BE2C (cell line): ENCODE measurements around the gene LTBP4. TPM values are rescaled to one million over a fixed set of nuclear protein-coding genes. Genes with fewer than 3 reads are reported as not detected.

Experiments
- DNase-seq: peaks from one replicate; pipeline ENCODE4 v3.0.0-alpha.2; 2020
- H3K27me3 ChIP-seq: fragments of 250-450 bp; sonication (Bioruptor Pico); 2 replicates; pipeline ENCODE4 v1.5.1; 2020; ENCODE audit warnings: mild to moderate bottlenecking
- H3K36me3 ChIP-seq: fragments of 250-450 bp; sonication (Bioruptor Pico); 2 replicates; pipeline ENCODE4 v1.5.1; 2020; ENCODE audit warnings: mild to moderate bottlenecking
- H3K4me1 ChIP-seq: fragments of 250-450 bp; sonication (Bioruptor Pico); 2 replicates; pipeline ENCODE4 v1.5.1; 2020
- H3K4me3 ChIP-seq: 2 replicates; pipeline ENCODE4 v1.5.1; 2011; ENCODE audit warnings: low read depth, low read length
- H3K9me3 ChIP-seq: fragments of 250-450 bp; sonication (Bioruptor Pico); 2 replicates; pipeline ENCODE4 v1.5.1; 2020
- CTCF ChIP-seq: IDR thresholded peaks from 2 replicates; pipeline ENCODE4 v1.5.1; 2012; ENCODE audit warnings: mild to moderate bottlenecking, low read depth, low read length
- polyA plus RNA-seq: library from polyadenylated mRNA; unstranded; fragments of >200 nt; gene quantifications from one replicate; pipeline ENCODE4 v1.2.1, GENCODE V29; 2012; ENCODE audit warnings: low read depth, missing spikeins; ENCODE audit not compliant: insufficient read length, insufficient read depth

Gene LTBP4
- polyA plus RNA-seq, result 116 TPM

GRCh38 chr19:40601134-40601974 lies at the start of gene LTBP4:
Gene LTBP4, plus strand, starts transcription at chr19:40601369. Its CDS starts 19 bp downstream, at chr19:40601388.
- DNase-seq, result peak; percentile 57
- TF ChIP-seq CTCF, result 0 out of 2 replicates have a peak, but pooled peaks have one; percentile 2
- H3K4me1 ChIP-seq, result peaks cover 13% of the 10 kb centered on the region

GRCh38 chr19:40552848-40553247 lies 48.3 kb upstream of the LTBP4 start:
- Histone ChIP-seq H3K4me1 (peaks cover 3% of the 10 kb centered on the region; the same call in 1 of the 2 replicates), H3K9me3 (no peaks in the 10 kb centered on the region), H3K4me3 (no peak overlapping the region), H3K36me3 (no peaks in the 10 kb centered on the region), H3K27me3 (no peaks in the 10 kb centered on the region)
- no peak for TF ChIP-seq CTCF
- no peak for DNase-seq

More at GRCh38 chr19:40601134-40601974, at the start of gene LTBP4:
- Histone ChIP-seq H3K36me3 (no peaks in the 10 kb centered on the region), H3K9me3 (no peaks in the 10 kb centered on the region), H3K27me3 (peaks cover 49% of the 10 kb centered on the region), H3K4me3 (peak within 1 kb of the TSS; percentile 30)

- no peak for TF ChIP-seq CTCF
- Histone ChIP-seq H3K4me1 (peaks cover 3% of the 10 kb centered on the region; the same call in 1 of the 2 replicates), H3K27me3 (no peaks in the 10 kb centered on the region), H3K4me3 (no peak overlapping the region), H3K36me3 (no peaks in the 10 kb centered on the region), H3K9me3 (no peaks in the 10 kb centered on the region)
- peak; percentile 55 for DNase-seq
Observed at GRCh38 chr19:40553885-40554857, 47.0 kb upstream of the LTBP4 start.

GRCh38 chr19:40555978-40556689 lies 45.0 kb upstream of the LTBP4 start:
- no peaks in the 10 kb centered on the region for H3K9me3 ChIP-seq
- no peak for TF ChIP-seq CTCF
- no peaks in the 10 kb centered on the region for H3K27me3 ChIP-seq
- no peak for DNase-seq
- H3K36me3 ChIP-seq, result no peaks in the 10 kb centered on the region; the same call in 1 of the 2 replicates
- no peak overlapping the region for H3K4me3 ChIP-seq
- H3K4me1 ChIP-seq, result no peaks in the 10 kb centered on the region

GRCh38 chr19:40556953-40557530 lies 44.1 kb upstream of the LTBP4 start:
- H3K27me3 ChIP-seq, result no peaks in the 10 kb centered on the region
- no peak overlapping the region for H3K4me3 ChIP-seq
- no peak for TF ChIP-seq CTCF
- no peaks in the 10 kb centered on the region; the same call in 1 of the 2 replicates for H3K36me3 ChIP-seq
- DNase-seq, result no peak
- no peaks in the 10 kb centered on the region for H3K9me3 ChIP-seq
- H3K4me1 ChIP-seq, result no peaks in the 10 kb centered on the region
